GM23338 (cell line): ENCODE measurements around the gene VAV3. TPM values are rescaled to one million over a fixed set of nuclear protein-coding genes. Genes with fewer than 3 reads are reported as not detected.

Experiments used
- ATAC-seq: fragments of 200-7000 bp; cut with Tn5 transposase; 3 replicates; pipeline ENCODE4 v1.9.1; 2020
- DNase-seq: peaks from one replicate; pipeline ENCODE4 v3.0.0-alpha.2; 2015; ENCODE audit warnings: low spot score
- H2AFZ ChIP-seq: fragments of 200-600 bp; sonication (generic); 2 replicates; pipeline ENCODE4 v1.8.0; 2016; ENCODE audit warnings: antibody characterized with exemption, mild to moderate bottlenecking, moderate library complexity
- H3F3A ChIP-seq: fragments of 200-600 bp; sonication (generic); replicated peaks from 2 replicates; pipeline ENCODE4 v1.8.0; 2017; ENCODE audit warnings: antibody characterized with exemption, mixed run types, low read depth
- H3K27ac ChIP-seq: fragments of 200-600 bp; sonication (generic); 2 replicates; pipeline ENCODE4 v1.6.1; 2016; ENCODE audit warnings: low read depth
- H3K27me3 ChIP-seq: fragments of 200-600 bp; sonication (generic); 2 replicates; pipeline ENCODE4 v1.8.0; 2016; ENCODE audit warnings: mild to moderate bottlenecking, mixed run types, moderate library complexity; ENCODE audit not compliant: insufficient read depth
- H3K36me3 ChIP-seq: fragments of 200-600 bp; sonication (generic); 2 replicates; pipeline ENCODE4 v1.8.0; 2016; ENCODE audit warnings: mild to moderate bottlenecking; ENCODE audit not compliant: insufficient read depth
- H3K4me1 ChIP-seq: fragments of 200-600 bp; sonication (generic); 2 replicates; pipeline ENCODE4 v1.8.0; 2016; ENCODE audit warnings: mild to moderate bottlenecking, moderate library complexity; ENCODE audit not compliant: insufficient read depth
- H3K4me2 ChIP-seq: fragments of 200-600 bp; sonication (generic); 2 replicates; pipeline ENCODE4 v1.7.1; 2017; ENCODE audit warnings: mixed run types
- H3K4me3 ChIP-seq: fragments of 200-600 bp; sonication (generic); 2 replicates; pipeline ENCODE4 v1.6.1; 2016; ENCODE audit warnings: mixed run types
- H3K79me2 ChIP-seq: fragments of 200-600 bp; sonication (generic); replicated peaks from 2 replicates; pipeline ENCODE4 v1.8.0; 2017; ENCODE audit warnings: mild to moderate bottlenecking; ENCODE audit not compliant: insufficient read depth
- H3K9me2 ChIP-seq: fragments of 200-600 bp; sonication (generic); 2 replicates; pipeline ENCODE4 v1.8.0; 2017; ENCODE audit not compliant: insufficient read depth
- H4K20me1 ChIP-seq: fragments of 200-600 bp; sonication (generic); replicated peaks from 2 replicates; pipeline ENCODE4 v1.8.0; 2017; ENCODE audit warnings: mild to moderate bottlenecking; ENCODE audit not compliant: insufficient read depth
- H3K27ac Mint-ChIP-seq: 2 replicates; pipeline ENCODE4 v1.8.0; 2020; ENCODE audit warnings: inconsistent platforms, mild to moderate bottlenecking, moderate library complexity, mixed read lengths
- H3K27me3 Mint-ChIP-seq: 3 replicates; pipeline ENCODE4 v1.8.0; 2022; ENCODE audit warnings: low read depth, mild to moderate bottlenecking, moderate library complexity, mixed read lengths, inconsistent platforms; ENCODE audit not compliant: insufficient read depth, poor library complexity
- H3K36me3 Mint-ChIP-seq: 3 replicates; pipeline ENCODE4 v1.8.0; 2021; ENCODE audit warnings: low read depth, mild to moderate bottlenecking, inconsistent platforms, moderate library complexity, mixed read lengths
- H3K4me1 Mint-ChIP-seq: 3 replicates; pipeline ENCODE4 v1.8.0; 2020; ENCODE audit warnings: mild to moderate bottlenecking, inconsistent platforms, mixed read lengths
- H3K4me3 Mint-ChIP-seq: 3 replicates; pipeline ENCODE4 v1.8.0; 2021; ENCODE audit warnings: moderate library complexity, mild to moderate bottlenecking, inconsistent platforms, mixed read lengths
- H3K9me3 Mint-ChIP-seq: 3 replicates; pipeline ENCODE4 v1.8.0; 2020; ENCODE audit warnings: moderate library complexity, mild to moderate bottlenecking, inconsistent platforms, mixed read lengths
- CREB1 ChIP-seq: fragments of 250-450 bp; sonication (Bioruptor Pico); IDR thresholded peaks from 2 replicates; pipeline ENCODE4 v1.5.0; 2020; ENCODE audit warnings: low read depth, mild to moderate bottlenecking, moderate library complexity
- EZH2 ChIP-seq: fragments of 200-600 bp; sonication (generic); IDR thresholded peaks from one replicate; pipeline ENCODE4 v1.8.0; 2017; ENCODE audit warnings: antibody characterized with exemption, mild to moderate bottlenecking, low read depth; ENCODE audit not compliant: unreplicated experiment
- EZH2phosphoT487 ChIP-seq: fragments of 200-600 bp; sonication (generic); IDR thresholded peaks from one replicate; pipeline ENCODE4 v1.8.1; 2018; ENCODE audit warnings: antibody characterized with exemption; ENCODE audit not compliant: unreplicated experiment
- JUNB ChIP-seq: IDR thresholded peaks from one replicate; pipeline ENCODE4 v1.6.1; 2016; ENCODE audit warnings: antibody characterized with exemption; ENCODE audit not compliant: unreplicated experiment
- POLR2AphosphoS5 ChIP-seq: IDR thresholded peaks from 2 replicates; pipeline ENCODE4 v1.6.1; 2016; ENCODE audit warnings: antibody characterized with exemption, low read depth
- STAT1 ChIP-seq: IDR thresholded peaks from one replicate; pipeline ENCODE4 v1.6.1; 2016; ENCODE audit warnings: antibody characterized with exemption; ENCODE audit not compliant: unreplicated experiment
- ZNF114 ChIP-seq: fragments of 250-450 bp; sonication (Bioruptor Pico); IDR thresholded peaks from 2 replicates; pipeline ENCODE4 v1.5.0; 2020; ENCODE audit warnings: mild to moderate bottlenecking, moderate library complexity
- ZNF331 ChIP-seq: fragments of 250-450 bp; sonication (Bioruptor Pico); IDR thresholded peaks from 2 replicates; pipeline ENCODE4 v1.5.0; 2020; ENCODE audit warnings: low read depth, mild to moderate bottlenecking, moderate library complexity
- polyA plus RNA-seq: library from polyadenylated mRNA; unstranded; fragments of >200 nt; fragmentation: Nextera tagmentation; extraction: Ambion mirVana; gene quantifications from 2 replicates; pipeline ENCODE4 v1.2.1, GENCODE V29; 2016
- total RNA-seq: library from RNA; depleted of rRNA; stranded (reverse); fragments of >200 nt; shearing (Covaris generic); gene quantifications from 2 replicates; pipeline ENCODE4 v1.2.3, GENCODE V29; 2014
- TF ChIP-seq, protein P1 (sequence below), 2 experiments: fragments of 200-600 bp in 1 of 2; sonication (generic) in 1 of 2; conservative IDR thresholded peaks; 2 replicates each; pipeline versions ENCODE4 v1.5.1 to v1.6.1; 2016 to 2017; ENCODE audit warnings: antibody characterized with exemption in 2 of 2, low read depth in 2 of 2, mild to moderate bottlenecking in 2 of 2, moderate library complexity in 1 of 2
- TF ChIP-seq, protein P2 (sequence below): IDR thresholded peaks from 2 replicates; pipeline ENCODE4 v1.6.1; 2016; ENCODE audit warnings: antibody characterized with exemption
- TF ChIP-seq, protein P3 (sequence below): IDR thresholded peaks from one replicate; pipeline ENCODE4 v1.6.1; 2018; ENCODE audit warnings: antibody characterized with exemption; ENCODE audit not compliant: unreplicated experiment

The VAV3 gene
- total and polyA plus RNA-seq, 2 experiments from 2014 or later = 3.0 to 11.3 TPM

DNA sequence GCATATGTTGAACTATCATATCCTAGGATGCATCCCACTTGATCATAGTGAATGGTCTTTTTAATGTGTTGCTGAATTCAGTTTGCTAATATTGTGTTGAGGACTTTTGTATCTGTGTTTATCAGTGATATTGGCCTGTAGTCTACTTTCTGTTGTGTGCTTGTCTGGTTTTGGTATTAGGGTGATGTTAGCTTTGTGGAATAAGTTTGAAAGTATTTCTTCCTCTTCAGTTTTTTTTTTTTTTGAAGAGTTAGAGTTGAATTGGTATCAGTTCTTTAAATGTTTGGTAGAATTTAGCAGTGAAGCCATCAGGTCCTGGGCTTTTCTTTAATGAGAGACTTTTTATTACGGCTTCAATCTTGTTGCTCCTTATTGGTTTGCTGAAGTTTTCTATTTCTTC, 162.3 kb downstream of the VAV3 start:
- no peak overlapping the region for H3K27ac Mint-ChIP-seq
- ATAC-seq (no peak), DNase-seq (no peak)
- Histone ChIP-seq H3K79me2 (no peaks in the 10 kb centered on the region), H3K36me3 (no peaks in the 10 kb centered on the region), H3K4me1 (peaks cover 27% of the 10 kb centered on the region), H3K4me3 (no peak overlapping the region), H2AFZ (no peak overlapping the region), H3K4me2 (no peak overlapping the region), H3K9me2 (peaks cover 6% of the 10 kb centered on the region; the same call in 1 of the 2 replicates), H4K20me1 (no peaks in the 10 kb centered on the region), H3F3A (no peaks in the 10 kb centered on the region), H3K27ac (no peak overlapping the region), H3K27me3 (no peaks in the 10 kb centered on the region)
- H3K36me3 Mint-ChIP-seq = no peaks in the 10 kb centered on the region
- H3K27me3 Mint-ChIP-seq = no peaks in the 10 kb centered on the region
- H3K4me1 Mint-ChIP-seq = peaks cover 28% of the 10 kb centered on the region
- peaks cover 7% of the 10 kb centered on the region; the same call in 1 of the 3 replicates for H3K9me3 Mint-ChIP-seq
- TF ChIP-seq, protein P1, sequence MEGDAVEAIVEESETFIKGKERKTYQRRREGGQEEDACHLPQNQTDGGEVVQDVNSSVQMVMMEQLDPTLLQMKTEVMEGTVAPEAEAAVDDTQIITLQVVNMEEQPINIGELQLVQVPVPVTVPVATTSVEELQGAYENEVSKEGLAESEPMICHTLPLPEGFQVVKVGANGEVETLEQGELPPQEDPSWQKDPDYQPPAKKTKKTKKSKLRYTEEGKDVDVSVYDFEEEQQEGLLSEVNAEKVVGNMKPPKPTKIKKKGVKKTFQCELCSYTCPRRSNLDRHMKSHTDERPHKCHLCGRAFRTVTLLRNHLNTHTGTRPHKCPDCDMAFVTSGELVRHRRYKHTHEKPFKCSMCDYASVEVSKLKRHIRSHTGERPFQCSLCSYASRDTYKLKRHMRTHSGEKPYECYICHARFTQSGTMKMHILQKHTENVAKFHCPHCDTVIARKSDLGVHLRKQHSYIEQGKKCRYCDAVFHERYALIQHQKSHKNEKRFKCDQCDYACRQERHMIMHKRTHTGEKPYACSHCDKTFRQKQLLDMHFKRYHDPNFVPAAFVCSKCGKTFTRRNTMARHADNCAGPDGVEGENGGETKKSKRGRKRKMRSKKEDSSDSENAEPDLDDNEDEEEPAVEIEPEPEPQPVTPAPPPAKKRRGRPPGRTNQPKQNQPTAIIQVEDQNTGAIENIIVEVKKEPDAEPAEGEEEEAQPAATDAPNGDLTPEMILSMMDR (conservative IDR thresholded peaks at IDR 0.05; ENCODE audit: low read depth in 2 of 2) = no peak
- no peak for TF ChIP-seq JUNB
- TF ChIP-seq ZNF331 (CRISPR knock-in tag) = no peak
- no peak for TF ChIP-seq POLR2AphosphoS5
- TF ChIP-seq STAT1 = no peak
- no peak for TF ChIP-seq CREB1 (CRISPR knock-in tag)
- no peak for TF ChIP-seq ZNF114 (CRISPR knock-in tag)
- TF ChIP-seq, protein P2, sequence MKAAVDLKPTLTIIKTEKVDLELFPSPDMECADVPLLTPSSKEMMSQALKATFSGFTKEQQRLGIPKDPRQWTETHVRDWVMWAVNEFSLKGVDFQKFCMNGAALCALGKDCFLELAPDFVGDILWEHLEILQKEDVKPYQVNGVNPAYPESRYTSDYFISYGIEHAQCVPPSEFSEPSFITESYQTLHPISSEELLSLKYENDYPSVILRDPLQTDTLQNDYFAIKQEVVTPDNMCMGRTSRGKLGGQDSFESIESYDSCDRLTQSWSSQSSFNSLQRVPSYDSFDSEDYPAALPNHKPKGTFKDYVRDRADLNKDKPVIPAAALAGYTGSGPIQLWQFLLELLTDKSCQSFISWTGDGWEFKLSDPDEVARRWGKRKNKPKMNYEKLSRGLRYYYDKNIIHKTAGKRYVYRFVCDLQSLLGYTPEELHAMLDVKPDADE = no peak
- no peak for TF ChIP-seq EZH2
- no peak for TF ChIP-seq EZH2phosphoT487
- TF ChIP-seq, protein P3, sequence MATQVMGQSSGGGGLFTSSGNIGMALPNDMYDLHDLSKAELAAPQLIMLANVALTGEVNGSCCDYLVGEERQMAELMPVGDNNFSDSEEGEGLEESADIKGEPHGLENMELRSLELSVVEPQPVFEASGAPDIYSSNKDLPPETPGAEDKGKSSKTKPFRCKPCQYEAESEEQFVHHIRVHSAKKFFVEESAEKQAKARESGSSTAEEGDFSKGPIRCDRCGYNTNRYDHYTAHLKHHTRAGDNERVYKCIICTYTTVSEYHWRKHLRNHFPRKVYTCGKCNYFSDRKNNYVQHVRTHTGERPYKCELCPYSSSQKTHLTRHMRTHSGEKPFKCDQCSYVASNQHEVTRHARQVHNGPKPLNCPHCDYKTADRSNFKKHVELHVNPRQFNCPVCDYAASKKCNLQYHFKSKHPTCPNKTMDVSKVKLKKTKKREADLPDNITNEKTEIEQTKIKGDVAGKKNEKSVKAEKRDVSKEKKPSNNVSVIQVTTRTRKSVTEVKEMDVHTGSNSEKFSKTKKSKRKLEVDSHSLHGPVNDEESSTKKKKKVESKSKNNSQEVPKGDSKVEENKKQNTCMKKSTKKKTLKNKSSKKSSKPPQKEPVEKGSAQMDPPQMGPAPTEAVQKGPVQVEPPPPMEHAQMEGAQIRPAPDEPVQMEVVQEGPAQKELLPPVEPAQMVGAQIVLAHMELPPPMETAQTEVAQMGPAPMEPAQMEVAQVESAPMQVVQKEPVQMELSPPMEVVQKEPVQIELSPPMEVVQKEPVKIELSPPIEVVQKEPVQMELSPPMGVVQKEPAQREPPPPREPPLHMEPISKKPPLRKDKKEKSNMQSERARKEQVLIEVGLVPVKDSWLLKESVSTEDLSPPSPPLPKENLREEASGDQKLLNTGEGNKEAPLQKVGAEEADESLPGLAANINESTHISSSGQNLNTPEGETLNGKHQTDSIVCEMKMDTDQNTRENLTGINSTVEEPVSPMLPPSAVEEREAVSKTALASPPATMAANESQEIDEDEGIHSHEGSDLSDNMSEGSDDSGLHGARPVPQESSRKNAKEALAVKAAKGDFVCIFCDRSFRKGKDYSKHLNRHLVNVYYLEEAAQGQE = no peak
- no peak overlapping the region for H3K4me3 Mint-ChIP-seq
